Measurements from ENCODE around the gene PRKCE. TPM values are rescaled to one million over a fixed set of nuclear protein-coding genes. Genes with fewer than 3 reads are reported as not detected.

PRKCE gene
- polyA plus RNA-seq, 1 of the 3 experiments (the other 2 are of a cell fraction): 16.3 TPM

- TF ChIP-seq GABPA (IDR thresholded peaks at IDR 0.05; ENCODE audit: low read depth) (no peak), YY1 (IDR thresholded peaks at IDR 0.05; ENCODE audit: low read depth) (no peak)
Observed at GRCh38 chr2:46151577-46151976, 500.1 kb downstream of the PRKCE start (continued).

DNA sequence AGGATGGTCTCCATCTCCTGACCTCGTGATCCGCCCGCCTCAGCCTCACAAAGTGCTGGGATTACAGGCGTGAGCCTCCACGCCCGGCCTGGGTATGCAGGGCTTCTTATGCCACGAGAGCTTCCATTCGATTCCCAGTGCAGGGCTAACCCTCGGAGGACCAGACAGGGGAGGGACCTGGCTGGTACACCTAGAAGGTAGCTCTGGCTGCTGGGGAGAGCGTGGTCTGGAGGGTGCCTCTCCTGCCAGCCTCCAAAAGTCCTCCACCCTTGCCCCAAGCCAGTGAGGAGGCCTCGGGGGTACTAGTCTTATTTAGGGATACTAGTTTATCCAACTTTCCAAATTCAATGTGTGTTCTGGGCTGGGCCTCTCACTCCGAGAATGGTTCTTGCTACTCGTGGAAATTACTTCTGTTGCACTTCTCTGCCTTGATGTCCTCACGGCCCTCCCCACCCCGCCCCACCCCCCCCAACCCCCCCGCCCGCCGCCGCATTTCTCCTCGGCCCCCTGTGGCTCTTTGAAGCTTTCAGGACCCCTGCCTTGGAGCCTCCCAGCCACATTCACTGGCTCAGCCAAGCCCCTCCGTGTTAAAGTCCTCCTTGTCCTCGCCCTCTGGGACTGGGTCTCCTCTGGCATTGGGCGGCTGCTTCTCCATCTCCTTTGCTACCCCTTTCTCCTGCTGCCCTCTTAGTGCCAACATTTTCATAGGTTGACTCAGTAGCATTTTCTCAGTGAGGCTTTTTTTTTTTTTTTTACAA is 502.7 kb downstream of the PRKCE start:
- H3K4me3 ChIP-seq (ENCODE audit: low read depth in 2 of 2, low read length in 1 of 2): no peak overlapping the region
- H3K36me3 ChIP-seq (replicated peaks in 1 of 2; ENCODE audit: control insufficient read depth in 1 of 2, insufficient read depth in 2 of 2, low read length in 1 of 2): peaks cover 11 to 21% of the 10 kb centered on the region in 2 experiments
- H3K27ac ChIP-seq (ENCODE audit: low read depth in 2 of 2, low read length in 1 of 2): no peak overlapping the region
- H3K9ac ChIP-seq: no peak overlapping the region
- CTCF ChIA-PET: interaction anchor here (1.0 to 1.9 kb wide), 2 partner anchors 14 to 140 kb away, joined by 3 to 4 read pairs; no protein-coding TSS in a partner anchor
- no peak for DNase-seq
- POLR2A ChIA-PET: no interaction called here
- no peaks in the 10 kb centered on the region for H4K20me1 ChIP-seq (ENCODE audit: insufficient read depth)
- no peak overlapping the region for H3K4me2 ChIP-seq
- 90% methylated on average over 20 of the region's 23 CpGs for WGBS (ENCODE audit: low lambda C conversion rate)
- H3K79me2 ChIP-seq (ENCODE audit: insufficient read depth): no peaks in the 10 kb centered on the region
- TF ChIP-seq GATA2 (CRISPR knock-in tag; IDR thresholded peaks at IDR 0.05): no peak
- no peak for TF ChIP-seq TAF1 (IDR thresholded peaks at IDR 0.05; ENCODE audit: borderline replicate concordance, low read depth, low read length)
- TF ChIP-seq, protein P1, sequence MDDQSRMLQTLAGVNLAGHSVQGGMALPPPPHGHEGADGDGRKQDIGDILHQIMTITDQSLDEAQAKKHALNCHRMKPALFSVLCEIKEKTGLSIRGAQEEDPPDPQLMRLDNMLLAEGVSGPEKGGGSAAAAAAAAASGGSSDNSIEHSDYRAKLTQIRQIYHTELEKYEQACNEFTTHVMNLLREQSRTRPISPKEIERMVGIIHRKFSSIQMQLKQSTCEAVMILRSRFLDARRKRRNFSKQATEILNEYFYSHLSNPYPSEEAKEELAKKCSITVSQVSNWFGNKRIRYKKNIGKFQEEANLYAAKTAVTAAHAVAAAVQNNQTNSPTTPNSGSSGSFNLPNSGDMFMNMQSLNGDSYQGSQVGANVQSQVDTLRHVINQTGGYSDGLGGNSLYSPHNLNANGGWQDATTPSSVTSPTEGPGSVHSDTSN (IDR thresholded peaks at IDR 0.05): no peak
- no peak for TF ChIP-seq CHD2 (IDR thresholded peaks at IDR 0.05; ENCODE audit: low read length, partially characterized antibody)
- TF ChIP-seq FOXJ3 (CRISPR knock-in tag; IDR thresholded peaks at IDR 0.05): no peak
- TF ChIP-seq GABPA (IDR thresholded peaks at IDR 0.05; ENCODE audit: low read depth): no peak
- no peak for TF ChIP-seq POLR2AphosphoS5 (IDR thresholded peaks at IDR 0.05; ENCODE audit: low read depth, low read length)
- TF ChIP-seq FOSL2 (IDR thresholded peaks at IDR 0.05; ENCODE audit: borderline replicate concordance, low read depth): no peak
- TF ChIP-seq FOXM1 (IDR thresholded peaks at IDR 0.05; ENCODE audit: low read depth): no peak
- TF ChIP-seq NRF1 (IDR thresholded peaks at IDR 0.05; ENCODE audit: low read depth, low read length): no peak
- no peaks in the 10 kb centered on the region for H3K27me3 ChIP-seq (ENCODE audit: insufficient read depth)
- H3F3A ChIP-seq (replicated peaks; ENCODE audit: insufficient read depth): peaks cover 8% of the 10 kb centered on the region
- H3K9me3 ChIP-seq: no peaks in the 10 kb centered on the region
- H2AFZ ChIP-seq (ENCODE audit: low read depth): no peak overlapping the region
- peaks cover 9 to 15% of the 10 kb centered on the region in 2 experiments; a peak in 3 of 4 replicates for H3K4me1 ChIP-seq (ENCODE audit: control insufficient read depth in 1 of 2, insufficient read depth in 2 of 2, low read depth in 1 of 2, low read length in 1 of 2)
- H3K9me2 ChIP-seq: no peaks in the 10 kb centered on the region

GRCh38 chr2:46157072-46157965 is 505.8 kb downstream of the PRKCE start:
- Histone ChIP-seq H3F3A (replicated peaks; ENCODE audit: insufficient read depth) (no peaks in the 10 kb centered on the region), H3K4me3 (ENCODE audit: low read depth in 2 of 2, low read length in 1 of 2) (no peak overlapping the region), H3K9ac (no peak overlapping the region), H3K27ac (ENCODE audit: low read depth in 2 of 2, low read length in 1 of 2) (no peak overlapping the region), H3K9me3 (no peaks in the 10 kb centered on the region), H4K20me1 (ENCODE audit: insufficient read depth) (no peaks in the 10 kb centered on the region), H3K4me1 (ENCODE audit: control insufficient read depth in 1 of 2, insufficient read depth in 2 of 2, low read depth in 1 of 2, low read length in 1 of 2) (peaks cover 0 to 9% of the 10 kb centered on the region in 2 experiments; a peak in 1 of 4 replicates), H3K36me3 (replicated peaks in 1 of 2; ENCODE audit: control insufficient read depth in 1 of 2, insufficient read depth in 2 of 2, low read length in 1 of 2) (peaks cover 27 to 29% of the 10 kb centered on the region in 2 experiments), H2AFZ (ENCODE audit: low read depth) (no peak overlapping the region), H3K79me2 (ENCODE audit: insufficient read depth) (no peaks in the 10 kb centered on the region), H3K9me2 (no peaks in the 10 kb centered on the region), H3K27me3 (ENCODE audit: insufficient read depth) (no peaks in the 10 kb centered on the region), H3K4me2 (no peak overlapping the region)
- no peak for DNase-seq
- TF ChIP-seq GATA2 (CRISPR knock-in tag; IDR thresholded peaks at IDR 0.05) (no peak), EZH2phosphoT487 (IDR thresholded peaks at IDR 0.05; ENCODE audit: borderline replicate concordance, low read depth) (no peak), MXI1 (IDR thresholded peaks at IDR 0.05; ENCODE audit: low read depth, low read length) (no peak), YY1 (IDR thresholded peaks at IDR 0.05; ENCODE audit: low read depth) (no peak), SMC3 (IDR thresholded peaks at IDR 0.05; ENCODE audit: low read depth, low read length) (no peak), MEF2A (IDR thresholded peaks at IDR 0.05; ENCODE audit: borderline replicate concordance, low read depth) (no peak), POLR2AphosphoS5 (IDR thresholded peaks at IDR 0.05; ENCODE audit: low read depth, low read length) (no peak), NRF1 (IDR thresholded peaks at IDR 0.05; ENCODE audit: low read depth, low read length) (no peak), MAX (IDR thresholded peaks at IDR 0.05; ENCODE audit: low read depth) (no peak), RFX5 (IDR thresholded peaks at IDR 0.05; ENCODE audit: low read length) (no peak), FOSL2 (IDR thresholded peaks at IDR 0.05; ENCODE audit: borderline replicate concordance, low read depth) (no peak), GABPA (IDR thresholded peaks at IDR 0.05; ENCODE audit: low read depth) (no peak), FOXM1 (IDR thresholded peaks at IDR 0.05; ENCODE audit: low read depth) (no peak), CHD2 (IDR thresholded peaks at IDR 0.05; ENCODE audit: low read length, partially characterized antibody) (no peak), ELF1 (IDR thresholded peaks at IDR 0.05) (no peak)
- TF ChIP-seq, protein P2, sequence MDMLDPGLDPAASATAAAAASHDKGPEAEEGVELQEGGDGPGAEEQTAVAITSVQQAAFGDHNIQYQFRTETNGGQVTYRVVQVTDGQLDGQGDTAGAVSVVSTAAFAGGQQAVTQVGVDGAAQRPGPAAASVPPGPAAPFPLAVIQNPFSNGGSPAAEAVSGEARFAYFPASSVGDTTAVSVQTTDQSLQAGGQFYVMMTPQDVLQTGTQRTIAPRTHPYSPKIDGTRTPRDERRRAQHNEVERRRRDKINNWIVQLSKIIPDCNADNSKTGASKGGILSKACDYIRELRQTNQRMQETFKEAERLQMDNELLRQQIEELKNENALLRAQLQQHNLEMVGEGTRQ (IDR thresholded peaks at IDR 0.05; ENCODE audit: borderline replicate concordance, low read depth, low read length): no peak
- ChIA-PET POLR2A (no interaction called here), CTCF (interaction anchor here (0.6 to 1.2 kb wide), 4 partner anchors 11 to 94 kb away, joined by 3 read pairs; no protein-coding TSS in a partner anchor)
- WGBS (ENCODE audit: low lambda C conversion rate): 96% methylated on average over 9 of the region's 9 CpGs

All from SK-N-SH (cell line).